BLaER1 treated with 17β-estradiol and CSF1 and Interleukin-3, amounts not matched to agents 10 nM and 100 nM (cell line): ENCODE results near the gene BSN.
"Not testable (repeated sequence)": the region's sequence is repeated elsewhere in the genome, so short reads cannot be mapped to it uniquely, and the experiment has no call there.

Experiments used
- H3K27ac ChIP-seq, 11 experiments: shearing (Covaris generic); formaldehyde crosslinking; 2 replicates each; pipeline ENCODE4 v1.8.1; 2022
- H3K27me3 ChIP-seq, 11 experiments: shearing (Covaris generic); formaldehyde crosslinking; 2 replicates each; pipeline ENCODE4 v1.8.1; 2022
- H3K36me3 ChIP-seq, 11 experiments: shearing (Covaris generic); formaldehyde crosslinking; 2 replicates each; pipeline ENCODE4 v1.8.1; 2022
- H3K4me1 ChIP-seq, 10 experiments: shearing (Covaris generic); formaldehyde crosslinking; 2 replicates each; pipeline ENCODE4 v1.8.1; 2022
- H3K4me2 ChIP-seq, 11 experiments: shearing (Covaris generic); formaldehyde crosslinking; 2 replicates each; pipeline ENCODE4 v1.8.1; 2022
- H3K4me3 ChIP-seq, 10 experiments: shearing (Covaris generic); formaldehyde crosslinking; 2 replicates each; pipeline ENCODE4 v1.8.1; 2022
- H3K9ac ChIP-seq, 11 experiments: shearing (Covaris generic); formaldehyde crosslinking; 2 replicates each; pipeline ENCODE4 v1.8.1; 2022
- H3K9me3 ChIP-seq, 11 experiments: shearing (Covaris generic); formaldehyde crosslinking; replicated peaks in 1 of 11; 2 replicates each; pipeline ENCODE4 v1.8.1; 2022
- H4K20me1 ChIP-seq, 11 experiments: shearing (Covaris generic); formaldehyde crosslinking; 2 replicates each; pipeline ENCODE4 v1.8.1; 2022
- Cebpa-rat ChIP-seq, 11 experiments: shearing (Covaris generic); IDR thresholded peaks; 2 replicates each; pipeline ENCODE4 v1.8.1; 2022

BSN gene

DNA sequence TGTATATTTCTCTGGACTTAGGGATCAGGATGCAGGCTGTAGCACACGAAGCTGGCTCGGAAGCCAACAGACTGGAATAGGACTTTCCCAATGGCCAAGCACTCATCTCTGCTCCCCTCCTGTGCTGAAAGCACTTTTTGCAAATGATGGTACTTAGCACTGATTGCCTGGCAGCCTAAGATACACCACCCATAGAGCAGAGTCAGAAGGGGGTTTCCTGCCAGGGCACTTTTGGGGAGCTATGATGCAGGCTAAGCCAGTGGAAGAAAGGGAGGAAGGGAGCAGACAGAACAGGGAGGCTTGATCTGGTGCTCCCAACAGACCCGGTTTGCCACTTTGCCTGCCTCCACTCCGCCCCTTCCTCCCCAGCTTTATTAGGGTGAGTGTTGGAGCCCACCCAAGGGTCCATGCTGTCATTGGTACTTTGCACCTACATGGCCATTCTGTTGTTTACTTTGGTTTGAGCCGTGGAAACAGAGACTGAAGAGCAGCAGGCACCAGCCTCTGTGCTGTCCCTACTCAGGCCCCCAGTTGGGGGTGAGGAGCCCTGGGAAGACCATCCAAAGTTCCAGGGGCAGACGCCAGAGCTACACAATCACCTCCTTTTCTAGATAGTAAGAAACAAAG is 15.9 kb downstream of the BSN start:
- no peaks in the 10 kb centered on the region for H3K36me3 ChIP-seq
- no peak overlapping the region for H3K4me3 ChIP-seq
- no peak overlapping the region for H3K27ac ChIP-seq
- no peak overlapping the region for H3K9ac ChIP-seq
- H4K20me1 ChIP-seq, result no peaks in the 10 kb centered on the region; a peak in 1 of 22 replicates
- H3K27me3 ChIP-seq, result no peaks in the 10 kb centered on the region
- no peak overlapping the region for H3K4me2 ChIP-seq
- H3K4me1 ChIP-seq, result no peaks in the 10 kb centered on the region
- TF ChIP-seq Cebpa-rat (IDR thresholded peaks at IDR 0.05), result no peak
- H3K9me3 ChIP-seq, result no peaks in the 10 kb centered on the region

DNA sequence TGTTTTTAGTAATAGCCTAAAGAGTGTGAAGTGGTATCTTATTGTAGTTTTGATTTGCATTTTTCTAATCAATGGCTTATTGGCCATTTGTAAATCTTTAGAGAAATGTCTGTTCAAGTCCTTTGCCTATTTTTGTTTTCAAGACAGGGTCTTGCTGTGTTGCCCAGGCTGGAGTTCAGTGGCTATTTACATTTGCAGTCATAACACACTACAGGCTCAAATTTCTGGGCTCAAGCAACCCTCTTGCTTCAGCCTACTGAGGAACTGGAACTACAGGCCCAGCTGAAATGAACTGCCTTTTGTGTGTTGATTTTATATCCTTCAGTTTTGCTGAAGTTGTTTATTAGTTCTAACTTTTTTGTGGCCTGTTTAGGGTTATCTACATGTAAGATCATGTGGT is 27.9 kb downstream of the BSN start:
- no peaks in the 10 kb centered on the region for H4K20me1 ChIP-seq
- H3K27ac ChIP-seq, result no peak overlapping the region
- H3K4me1 ChIP-seq, result no peaks in the 10 kb centered on the region
- no peak overlapping the region for H3K4me2 ChIP-seq
- no peak overlapping the region for H3K4me3 ChIP-seq
- H3K27me3 ChIP-seq, result no peaks in the 10 kb centered on the region
- TF ChIP-seq Cebpa-rat (IDR thresholded peaks at IDR 0.05), result no peak
- H3K36me3 ChIP-seq, result no peaks in the 10 kb centered on the region
- H3K9me3 ChIP-seq, result no peaks in the 10 kb centered on the region
- H3K9ac ChIP-seq, result no peak overlapping the region

DNA sequence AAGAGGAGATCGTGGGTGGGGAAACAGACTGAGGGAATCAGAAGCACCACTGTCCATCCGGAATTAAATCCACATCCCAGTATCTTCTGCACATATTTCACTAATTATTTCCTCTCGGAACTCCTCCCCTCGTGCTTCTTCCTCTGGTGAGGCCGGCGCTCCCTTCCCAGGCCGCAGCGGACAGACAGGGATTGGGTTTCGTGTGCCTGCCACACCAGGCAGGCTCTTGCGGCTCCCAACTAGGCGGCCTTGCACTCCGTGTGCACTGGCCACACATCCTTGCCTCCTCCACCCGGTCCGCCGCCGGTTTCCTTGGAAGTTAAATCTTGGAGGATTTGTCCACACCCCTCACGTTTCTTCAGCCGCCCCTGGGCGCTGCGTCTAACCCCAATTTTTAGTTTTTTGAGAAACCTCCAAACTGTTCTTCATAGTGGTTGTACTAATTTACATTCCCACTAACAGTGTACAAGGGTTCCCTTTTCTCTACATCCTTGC is 31.0 kb downstream of the BSN start:
- not testable (repeated sequence) for H3K4me1 ChIP-seq, H4K20me1 ChIP-seq, H3K4me2 ChIP-seq, H3K36me3 ChIP-seq, H3K9me3 ChIP-seq, H3K4me3 ChIP-seq, H3K27me3 ChIP-seq, H3K27ac ChIP-seq, H3K9ac ChIP-seq

DNA sequence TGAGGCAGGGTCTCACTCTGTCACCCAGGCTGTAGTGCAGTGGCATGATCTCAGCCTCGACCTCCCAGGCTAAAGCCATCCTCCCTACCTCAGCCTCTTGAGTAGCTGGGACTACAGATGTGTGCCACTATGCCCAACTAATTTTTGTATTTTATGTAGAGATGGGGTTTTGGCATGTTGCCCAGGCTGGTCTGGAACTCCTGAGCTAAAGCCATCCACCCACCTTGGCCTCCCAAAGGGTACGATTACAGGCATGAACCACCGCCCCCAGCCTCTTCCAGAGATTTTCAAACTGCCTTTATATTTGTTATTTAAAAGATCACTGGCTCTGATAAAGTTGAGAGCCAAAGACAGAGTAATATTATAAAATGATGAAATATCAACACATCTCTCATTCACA is 37.3 kb downstream of the BSN start:
- no peak for TF ChIP-seq Cebpa-rat (IDR thresholded peaks at IDR 0.05)
- Histone ChIP-seq H4K20me1 (no peaks in the 10 kb centered on the region), H3K27me3 (no peaks in the 10 kb centered on the region), H3K4me1 (no peaks in the 10 kb centered on the region), H3K27ac (no peak overlapping the region), H3K9ac (no peak overlapping the region), H3K4me3 (no peak overlapping the region), H3K36me3 (no peaks in the 10 kb centered on the region), H3K9me3 (peaks cover 0 to 8% (median 4%) of the 10 kb centered on the region in 11 experiments; a peak in 7 of 22 replicates), H3K4me2 (no peak overlapping the region)

DNA sequence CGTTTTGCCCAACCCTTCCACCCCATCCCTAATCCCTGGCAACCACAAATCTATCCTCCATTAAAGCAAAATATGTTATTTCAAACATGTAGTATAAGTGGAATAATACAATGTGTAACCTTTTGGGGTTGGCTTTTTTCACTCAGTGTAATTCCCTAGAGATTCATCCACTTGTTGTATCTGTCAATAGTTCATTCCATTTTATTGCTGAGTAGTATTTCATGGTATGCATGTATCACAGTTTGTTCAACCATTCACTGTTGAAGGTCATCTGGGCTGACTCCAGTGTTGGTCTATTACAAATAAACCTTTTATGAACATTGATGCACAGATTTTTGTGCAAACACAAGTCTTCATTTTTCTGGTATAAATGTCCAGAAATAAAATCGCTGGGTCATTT is 38.8 kb downstream of the BSN start:
- Histone ChIP-seq H3K27me3 (no peaks in the 10 kb centered on the region), H3K36me3 (no peaks in the 10 kb centered on the region), H3K9me3 (peaks cover 0 to 8% (median 4%) of the 10 kb centered on the region in 11 experiments; a peak in 7 of 22 replicates), H3K27ac (no peak overlapping the region), H3K9ac (no peak overlapping the region), H4K20me1 (no peaks in the 10 kb centered on the region), H3K4me1 (no peaks in the 10 kb centered on the region), H3K4me3 (no peak overlapping the region), H3K4me2 (no peak overlapping the region)
- no peak for TF ChIP-seq Cebpa-rat (IDR thresholded peaks at IDR 0.05)

DNA sequence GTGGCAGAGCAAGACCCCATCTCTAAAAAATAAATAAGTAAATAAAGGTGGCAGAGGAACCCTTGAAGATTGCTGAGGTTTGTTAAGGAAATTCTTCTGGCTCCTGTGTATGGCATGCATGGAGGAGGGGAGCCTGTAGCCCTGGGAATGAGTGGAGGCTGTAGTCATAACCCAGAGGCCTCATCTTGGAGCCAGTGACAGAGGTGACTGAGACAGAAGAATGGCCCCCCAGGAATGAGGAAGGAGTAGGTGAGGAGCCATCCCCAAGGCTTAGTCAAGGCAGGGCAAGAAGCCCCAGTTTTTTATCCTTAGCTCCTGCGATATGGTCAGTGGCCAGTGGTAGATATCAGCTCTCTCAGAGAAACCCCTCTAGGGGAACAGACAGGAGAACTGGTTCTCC is 46.5 kb downstream of the BSN start:
- H4K20me1 ChIP-seq, result no peaks in the 10 kb centered on the region
- H3K4me2 ChIP-seq, result no peak overlapping the region
- H3K27me3 ChIP-seq, result no peaks in the 10 kb centered on the region
- peaks cover 0 to 8% (median 0%) of the 10 kb centered on the region in 11 experiments; a peak in 3 of 22 replicates for H3K9me3 ChIP-seq
- TF ChIP-seq Cebpa-rat (IDR thresholded peaks at IDR 0.05), result no peak
- peaks cover 0 to 6% (median 0%) of the 10 kb centered on the region in 10 experiments; a peak in 2 of 20 replicates for H3K4me1 ChIP-seq
- no peaks in the 10 kb centered on the region for H3K36me3 ChIP-seq
- H3K4me3 ChIP-seq, result no peak overlapping the region
- H3K9ac ChIP-seq, result no peak overlapping the region
- no peak overlapping the region for H3K27ac ChIP-seq

DNA sequence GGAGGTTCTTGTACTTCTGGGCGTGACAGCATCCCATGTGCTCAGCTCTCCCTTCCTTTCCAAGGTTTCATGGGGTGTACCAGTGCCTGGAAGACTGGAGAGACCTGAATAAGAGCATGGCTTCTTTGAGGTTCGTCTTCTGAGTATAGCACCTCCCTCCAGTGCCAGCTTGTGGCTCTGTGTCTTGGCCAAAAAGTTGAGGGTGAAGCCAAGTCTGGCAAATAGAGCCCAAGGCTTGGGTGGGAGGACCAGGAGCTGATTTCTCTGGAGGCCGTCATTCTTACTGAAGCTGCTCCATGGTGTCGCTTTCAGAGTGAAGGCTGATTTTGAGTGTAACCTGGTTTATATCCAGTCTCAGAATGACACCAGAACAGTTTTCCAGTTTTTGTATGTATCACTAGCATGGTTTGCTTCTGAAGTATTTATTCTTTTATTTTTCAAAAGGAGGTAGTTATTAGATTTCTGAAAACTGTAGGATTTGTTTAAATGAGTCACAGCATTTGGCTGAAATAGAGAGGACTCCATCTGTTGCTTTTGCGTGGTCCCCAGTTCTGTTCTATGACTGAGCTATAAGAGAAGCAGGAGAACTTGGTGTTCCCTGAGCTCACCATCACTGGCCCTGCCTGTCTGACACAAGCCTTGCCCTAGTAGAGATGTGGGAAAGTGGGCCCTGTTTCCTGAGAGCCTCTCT is 47.2 kb downstream of the BSN start:
- Histone ChIP-seq H3K4me3 (no peak overlapping the region), H3K36me3 (no peaks in the 10 kb centered on the region), H4K20me1 (no peaks in the 10 kb centered on the region), H3K9me3 (peaks cover 0 to 4% (median 0%) of the 10 kb centered on the region in 11 experiments; a peak in 3 of 22 replicates), H3K27me3 (no peaks in the 10 kb centered on the region), H3K4me1 (peaks cover 0 to 6% (median 0%) of the 10 kb centered on the region in 10 experiments; a peak in 2 of 20 replicates), H3K4me2 (no peak overlapping the region), H3K27ac (no peak overlapping the region), H3K9ac (no peak overlapping the region)
- no peak for TF ChIP-seq Cebpa-rat (IDR thresholded peaks at IDR 0.05)

DNA sequence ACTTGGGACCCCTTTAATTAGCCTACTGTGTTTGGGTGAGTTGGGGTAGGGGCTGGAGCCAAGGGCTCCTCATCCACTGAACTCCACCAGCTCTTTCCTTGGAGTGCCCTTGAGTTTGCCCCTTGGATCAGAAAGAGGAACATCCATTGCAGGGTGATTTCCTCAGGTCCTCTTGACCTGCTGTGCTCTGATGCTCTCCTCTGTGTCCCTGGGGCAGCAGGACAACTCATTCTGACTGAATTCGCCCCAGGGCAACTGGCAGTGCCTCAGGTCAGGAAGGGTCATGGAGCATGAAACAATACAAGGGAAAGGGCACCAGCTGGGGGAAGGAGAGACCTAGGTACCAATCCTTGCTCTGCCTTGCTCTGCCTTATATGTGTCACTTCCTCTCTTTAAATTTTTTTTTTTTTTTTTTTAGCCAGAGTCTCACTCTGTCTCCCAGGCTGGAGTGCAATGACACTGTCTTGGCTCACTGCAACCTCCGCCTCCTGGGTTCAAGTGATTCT is 47.8 kb downstream of the BSN start:
- Histone ChIP-seq H3K4me3 (no peak overlapping the region), H3K4me2 (no peak overlapping the region), H3K27me3 (no peaks in the 10 kb centered on the region), H3K9me3 (no peaks in the 10 kb centered on the region), H3K9ac (no peak overlapping the region), H3K4me1 (peaks cover 0 to 6% (median 0%) of the 10 kb centered on the region in 10 experiments; a peak in 2 of 20 replicates), H3K36me3 (no peaks in the 10 kb centered on the region), H4K20me1 (no peaks in the 10 kb centered on the region), H3K27ac (no peak overlapping the region)
- TF ChIP-seq Cebpa-rat (IDR thresholded peaks at IDR 0.05), result no peak

DNA sequence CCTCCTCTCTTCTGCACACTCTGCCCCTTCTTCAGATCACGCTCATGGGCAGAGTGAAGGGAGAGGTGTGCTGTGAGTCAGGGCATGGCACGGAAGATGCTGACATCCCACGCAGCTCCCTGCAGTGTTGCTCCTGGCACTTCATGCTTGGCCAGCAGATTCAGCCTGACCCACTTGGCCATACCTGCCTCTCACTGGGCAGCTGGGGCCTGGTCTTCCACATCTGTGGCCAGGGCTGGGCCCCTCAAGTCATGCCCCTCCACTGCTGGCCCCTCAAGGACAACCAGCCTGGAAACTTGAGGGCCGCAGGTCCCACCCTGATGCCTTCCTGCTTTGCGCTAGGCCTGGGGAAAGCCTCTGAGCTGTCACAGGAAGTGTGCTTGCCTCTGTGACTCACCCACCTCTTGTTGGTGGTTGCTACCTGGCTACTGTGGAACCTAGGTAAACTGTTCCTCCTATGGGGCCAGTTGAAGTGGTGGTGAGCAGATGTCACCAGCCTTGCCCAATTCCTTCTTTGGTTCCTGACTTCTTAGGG is 48.7 kb downstream of the BSN start:
- Histone ChIP-seq H3K27me3 (no peaks in the 10 kb centered on the region), H3K27ac (no peak overlapping the region), H3K4me3 (no peak overlapping the region), H3K9me3 (no peaks in the 10 kb centered on the region), H3K36me3 (no peaks in the 10 kb centered on the region), H3K4me1 (peaks cover 0 to 6% (median 0%) of the 10 kb centered on the region in 10 experiments; a peak in 2 of 20 replicates), H4K20me1 (no peaks in the 10 kb centered on the region), H3K9ac (no peak overlapping the region), H3K4me2 (no peak overlapping the region; a peak in 1 of 22 replicates)
- no peak for TF ChIP-seq Cebpa-rat (IDR thresholded peaks at IDR 0.05)
